ENCODE data around the gene VSIG4. TPM values are rescaled to one million over a fixed set of nuclear protein-coding genes. Genes with fewer than 3 reads are reported as not detected.

The VSIG4 gene
- total RNA-seq, 4 donors from 2014 or later, result 22.3 to 253 (median 97.0) TPM

DNA sequence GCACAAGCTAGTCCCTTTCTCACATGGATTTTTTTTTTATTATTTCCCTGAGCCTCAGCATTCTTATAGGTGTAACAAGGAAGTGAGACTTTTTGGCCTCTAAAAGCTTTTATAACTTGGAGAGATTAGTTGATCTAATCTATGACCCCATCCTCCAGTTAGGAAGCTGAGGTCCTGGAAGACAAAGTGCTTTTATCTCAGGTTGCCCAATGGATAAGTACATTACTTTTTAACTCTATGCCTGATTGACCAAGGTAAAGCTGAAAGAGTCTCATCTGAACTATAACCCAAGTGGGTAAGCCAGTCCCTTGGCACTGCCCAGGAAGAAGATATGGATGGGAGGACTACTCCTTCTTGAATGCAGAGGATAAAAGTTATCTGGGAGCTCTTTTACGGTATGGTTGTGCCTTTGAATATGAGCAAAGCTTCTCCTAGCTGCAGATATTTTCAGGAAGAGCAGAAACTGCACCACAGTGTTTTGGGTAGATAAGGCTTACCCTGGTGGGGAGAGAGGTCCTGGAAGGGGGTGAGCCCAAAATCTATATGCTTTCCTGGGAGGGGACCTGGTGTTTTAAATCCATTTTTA lies 40.2 kb downstream of the VSIG4 start:
- H3K27me3 ChIP-seq, result no peaks in the 10 kb centered on the region
- no peak for ATAC-seq
- no peak overlapping the region for H3K4me3 ChIP-seq
- WGBS, 2 donors (ENCODE audit: low coverage in 1 of 2), result 75 to 83% methylated on average over 1 of the region's 1 CpG
- H3K36me3 ChIP-seq, result no peaks in the 10 kb centered on the region
- no peaks in the 10 kb centered on the region for H3K4me1 ChIP-seq
- no peaks in the 10 kb centered on the region for H3K9me3 ChIP-seq
- no peak overlapping the region for H3K27ac ChIP-seq
- TF ChIP-seq, protein P1, sequence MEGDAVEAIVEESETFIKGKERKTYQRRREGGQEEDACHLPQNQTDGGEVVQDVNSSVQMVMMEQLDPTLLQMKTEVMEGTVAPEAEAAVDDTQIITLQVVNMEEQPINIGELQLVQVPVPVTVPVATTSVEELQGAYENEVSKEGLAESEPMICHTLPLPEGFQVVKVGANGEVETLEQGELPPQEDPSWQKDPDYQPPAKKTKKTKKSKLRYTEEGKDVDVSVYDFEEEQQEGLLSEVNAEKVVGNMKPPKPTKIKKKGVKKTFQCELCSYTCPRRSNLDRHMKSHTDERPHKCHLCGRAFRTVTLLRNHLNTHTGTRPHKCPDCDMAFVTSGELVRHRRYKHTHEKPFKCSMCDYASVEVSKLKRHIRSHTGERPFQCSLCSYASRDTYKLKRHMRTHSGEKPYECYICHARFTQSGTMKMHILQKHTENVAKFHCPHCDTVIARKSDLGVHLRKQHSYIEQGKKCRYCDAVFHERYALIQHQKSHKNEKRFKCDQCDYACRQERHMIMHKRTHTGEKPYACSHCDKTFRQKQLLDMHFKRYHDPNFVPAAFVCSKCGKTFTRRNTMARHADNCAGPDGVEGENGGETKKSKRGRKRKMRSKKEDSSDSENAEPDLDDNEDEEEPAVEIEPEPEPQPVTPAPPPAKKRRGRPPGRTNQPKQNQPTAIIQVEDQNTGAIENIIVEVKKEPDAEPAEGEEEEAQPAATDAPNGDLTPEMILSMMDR (IDR thresholded peaks at IDR 0.05), result no peak
- no peak for TF ChIP-seq POLR2A (IDR thresholded peaks at IDR 0.05)
- no peak for TF ChIP-seq EP300 (IDR thresholded peaks at IDR 0.05)
- no peak for TF ChIP-seq POLR2AphosphoS5 (IDR thresholded peaks at IDR 0.05)

DNA sequence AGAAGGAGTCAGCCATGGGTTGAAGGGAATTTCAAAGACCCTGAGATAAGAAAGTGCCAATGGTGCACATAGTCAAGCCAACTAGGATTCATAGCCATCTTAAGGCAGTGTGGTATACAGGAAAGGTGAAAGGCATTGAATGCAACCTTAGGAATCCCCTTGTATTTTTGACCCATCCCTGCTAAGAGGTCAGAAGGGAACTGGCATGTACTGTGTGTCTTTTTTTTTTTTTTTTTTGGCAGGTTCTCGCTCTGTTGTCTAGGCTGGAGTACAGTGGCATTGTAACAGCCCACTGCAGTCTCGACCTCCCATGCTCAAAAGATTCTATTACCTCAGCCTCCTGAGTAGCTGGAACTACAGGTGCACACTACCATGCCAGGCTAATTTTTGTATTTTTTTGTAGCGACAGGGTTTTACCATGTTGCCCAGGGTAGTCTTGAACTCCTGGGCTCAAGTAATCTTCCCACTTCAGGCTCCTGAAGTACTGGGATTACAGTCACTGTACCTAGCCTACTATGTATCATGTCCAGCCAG lies 40.8 kb downstream of the VSIG4 start:
- ATAC-seq, result no peak
- Histone ChIP-seq H3K36me3 (no peaks in the 10 kb centered on the region), H3K4me1 (no peaks in the 10 kb centered on the region), H3K9me3 (no peaks in the 10 kb centered on the region), H3K27ac (no peak overlapping the region), H3K4me3 (no peak overlapping the region), H3K27me3 (no peaks in the 10 kb centered on the region)
- WGBS, 2 donors (ENCODE audit: low coverage in 1 of 2), result 80% methylated on average over 1 of the region's 3 CpGs; no CpG with 5 or more reads in 1 of the 2 donors
- TF ChIP-seq, protein P1 (IDR thresholded peaks at IDR 0.05), result no peak
- TF ChIP-seq EP300 (IDR thresholded peaks at IDR 0.05) (no peak), POLR2A (IDR thresholded peaks at IDR 0.05) (no peak), POLR2AphosphoS5 (IDR thresholded peaks at IDR 0.05) (no peak)

DNA sequence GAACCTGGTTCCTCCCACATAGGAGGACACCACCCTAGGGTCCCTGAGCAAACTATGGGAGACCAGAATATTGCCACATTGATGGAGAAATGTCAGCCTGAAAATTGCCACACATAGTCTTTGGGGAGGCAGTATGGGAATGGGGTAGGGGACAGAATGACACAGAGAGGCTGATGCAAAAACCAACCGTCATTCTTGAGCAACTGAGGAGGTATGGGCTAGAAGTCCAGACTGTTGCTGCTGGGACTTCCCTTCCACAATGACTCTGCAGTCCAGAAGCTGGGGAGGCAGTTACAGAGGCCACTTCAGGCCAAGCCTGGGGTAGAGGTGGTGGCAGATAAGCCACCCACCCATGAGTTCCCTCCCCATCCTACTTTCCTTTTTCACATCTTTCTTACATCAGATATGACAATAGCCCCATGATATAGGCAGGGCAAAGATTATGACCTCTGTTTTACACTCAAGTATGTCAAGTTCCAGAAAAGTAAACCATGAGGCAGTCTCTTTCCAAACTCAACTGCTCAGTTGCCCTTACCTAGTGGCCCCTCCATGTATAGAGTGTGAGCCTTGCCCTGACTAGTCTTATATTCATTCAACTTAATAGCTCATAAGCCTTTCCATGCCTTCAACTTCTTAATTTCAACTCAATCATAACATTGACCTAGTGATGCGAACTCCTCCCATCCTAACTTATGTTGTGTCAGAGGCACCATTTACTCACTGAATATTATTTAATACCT lies 41.7 kb downstream of the VSIG4 start:
- H3K36me3 ChIP-seq, result no peaks in the 10 kb centered on the region
- ATAC-seq, result no peak
- 63 to 100% methylated on average over 2 of the region's 2 CpGs for WGBS, 2 donors (ENCODE audit: low coverage in 1 of 2)
- no peaks in the 10 kb centered on the region for H3K4me1 ChIP-seq
- TF ChIP-seq EP300 (IDR thresholded peaks at IDR 0.05) (no peak), POLR2AphosphoS5 (IDR thresholded peaks at IDR 0.05) (no peak), POLR2A (IDR thresholded peaks at IDR 0.05) (no peak)
- TF ChIP-seq, protein P1 (IDR thresholded peaks at IDR 0.05), result no peak
- no peak overlapping the region for H3K4me3 ChIP-seq
- no peaks in the 10 kb centered on the region for H3K9me3 ChIP-seq
- no peaks in the 10 kb centered on the region for H3K27me3 ChIP-seq
- H3K27ac ChIP-seq, result no peak overlapping the region

DNA sequence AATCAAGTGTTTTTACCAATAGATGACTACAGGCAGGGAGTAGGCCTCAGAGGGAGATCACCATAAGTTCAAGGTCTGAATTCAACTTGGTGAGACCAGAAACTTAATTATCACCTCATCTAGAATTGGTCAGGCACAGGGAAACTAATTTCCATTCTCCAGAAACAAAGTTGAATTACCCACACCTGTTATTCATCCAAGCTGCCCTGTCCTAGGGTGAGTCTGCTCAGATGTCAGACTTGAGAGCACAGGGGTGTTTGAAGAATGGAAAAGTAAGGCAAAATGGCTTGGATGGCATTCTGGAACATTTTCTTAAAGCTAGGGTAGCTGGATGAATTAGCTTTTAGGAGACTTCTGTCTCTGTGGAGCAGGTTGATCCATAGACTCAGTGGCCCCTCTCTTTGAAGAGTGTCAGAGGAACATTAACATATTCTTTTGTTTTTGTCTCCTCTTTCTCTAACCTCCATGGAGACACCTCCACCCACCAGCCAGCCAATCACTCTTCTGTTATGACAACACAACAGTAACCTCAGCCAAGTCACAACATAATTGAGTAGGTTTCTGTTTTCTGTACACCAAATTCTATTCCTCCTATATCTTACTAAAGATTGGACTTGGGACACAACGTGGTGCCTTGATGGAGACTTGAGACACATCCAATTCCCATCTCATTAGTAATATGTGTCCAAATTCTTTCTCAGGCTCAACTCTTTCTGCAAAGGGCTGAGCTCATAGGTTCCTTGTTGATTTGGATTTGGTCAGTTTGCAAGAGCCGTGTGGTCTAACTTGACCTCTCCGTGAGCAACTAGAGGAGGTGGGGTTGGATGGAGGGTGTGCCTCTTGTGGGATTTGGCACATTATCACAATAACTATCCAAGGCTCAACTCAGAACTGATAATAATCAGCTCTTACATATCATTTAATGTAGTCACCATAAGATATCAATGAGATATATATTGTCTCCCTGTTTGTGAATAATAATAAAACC lies 45.1 kb downstream of the VSIG4 start:
- TF ChIP-seq POLR2AphosphoS5 (IDR thresholded peaks at IDR 0.05) (no peak), POLR2A (IDR thresholded peaks at IDR 0.05) (no peak), EP300 (IDR thresholded peaks at IDR 0.05) (no peak)
- TF ChIP-seq, protein P1 (IDR thresholded peaks at IDR 0.05), result no peak
- Histone ChIP-seq H3K27ac (no peak overlapping the region), H3K36me3 (no peaks in the 10 kb centered on the region), H3K27me3 (no peaks in the 10 kb centered on the region), H3K9me3 (no peaks in the 10 kb centered on the region), H3K4me3 (no peak overlapping the region), H3K4me1 (no peaks in the 10 kb centered on the region)
- WGBS, 2 donors (ENCODE audit: low coverage in 1 of 2), result 40 to 56% methylated on average over 1 to 3 of the region's 3 CpGs
- no peak for ATAC-seq

All from gastroesophageal sphincter (tissue), 4 donors.